ENCODE results near the gene PCGF3. TPM values are rescaled to one million over a fixed set of nuclear protein-coding genes. Genes with fewer than 3 reads are reported as not detected.

Gene PCGF3
- total RNA-seq, 1 experiment from 2014 or later: 66.3 TPM

- no peak overlapping the region for H2AFZ ChIP-seq (ENCODE audit: low read depth, low read length, poor library complexity, severe bottlenecking)
- H3K9ac ChIP-seq (ENCODE audit: low read length): no peak overlapping the region
- H3K9me2 ChIP-seq (ENCODE audit: insufficient read depth): no peaks in the 10 kb centered on the region
- no peaks in the 10 kb centered on the region for H3K36me3 ChIP-seq (ENCODE audit: control insufficient read depth in 1 of 2, insufficient read depth in 2 of 2, low read length in 2 of 2)
- H3K9me3 ChIP-seq (ENCODE audit: control insufficient read depth in 1 of 2, insufficient read depth in 1 of 2, low read depth in 1 of 2, low read length in 2 of 2): no peaks in the 10 kb centered on the region
- H3K4me1 ChIP-seq (ENCODE audit: control insufficient read depth in 1 of 2, insufficient read depth in 2 of 2, low read length in 2 of 2): no peaks in the 10 kb centered on the region
- POLR2A ChIA-PET: no interaction called here
- no peaks in the 10 kb centered on the region for H4K20me1 ChIP-seq (ENCODE audit: insufficient read depth)
- H3K4me2 ChIP-seq (ENCODE audit: low read length): no peak overlapping the region
- CTCF ChIA-PET: no interaction called here
- ATAC-seq (no peak), DNase-seq (ENCODE audit: low read depth, low spot score) (no peak)
- intact Hi-C loops (cut with micrococcal nuclease): no loop called here
- no peaks in the 10 kb centered on the region for H3K27me3 ChIP-seq (ENCODE audit: insufficient read depth, low read length)
- no peak overlapping the region for H3K4me3 ChIP-seq (replicated peaks in 1 of 2; ENCODE audit: low read depth in 1 of 2, low read length in 2 of 2)
- no peaks in the 10 kb centered on the region for H3K79me2 ChIP-seq (ENCODE audit: insufficient read depth, low read length)
- RAD21 ChIA-PET (ENCODE audit: low non-redundant PET in 1 of 2, low total read pairs in 2 of 2, uncharacterized antibody in 2 of 2, unreplicated experiment in 2 of 2): no interaction called here
- TF ChIP-seq CEBPB (IDR thresholded peaks at IDR 0.05; ENCODE audit: low read depth) (no peak), POLR2A (IDR thresholded peaks at IDR 0.05; ENCODE audit: borderline replicate concordance, extremely low read depth, insufficient read depth, insufficient read length) (no peak), RAD21 (IDR thresholded peaks at IDR 0.05; ENCODE audit: low read depth) (no peak), YY1 (IDR thresholded peaks at IDR 0.05; ENCODE audit: extremely low read depth, insufficient replicate concordance, low read depth, low read length) (no peak), SIN3A (IDR thresholded peaks at IDR 0.05; ENCODE audit: low read depth) (no peak), ZNF274 (IDR thresholded peaks at IDR 0.05; ENCODE audit: low read depth, low read length) (no peak), SRF (IDR thresholded peaks at IDR 0.05; ENCODE audit: low read depth) (no peak), EGR1 (IDR thresholded peaks at IDR 0.05; ENCODE audit: low read depth) (no peak), MAX (IDR thresholded peaks at IDR 0.05) (no peak), POLR2AphosphoS5 (IDR thresholded peaks at IDR 0.05; ENCODE audit: low read depth, low read length) (no peak), CBX3 (IDR thresholded peaks at IDR 0.05; ENCODE audit: low read depth) (no peak), JUND (IDR thresholded peaks at IDR 0.05) (no peak), EZH2phosphoT487 (IDR thresholded peaks at IDR 0.05; ENCODE audit: borderline replicate concordance) (no peak), SP1 (IDR thresholded peaks at IDR 0.05; ENCODE audit: low read depth) (no peak), ZFX (IDR thresholded peaks at IDR 0.05) (no peak), FOSL1 (IDR thresholded peaks at IDR 0.05; ENCODE audit: low read depth) (no peak)
- TF ChIP-seq, protein P1, sequence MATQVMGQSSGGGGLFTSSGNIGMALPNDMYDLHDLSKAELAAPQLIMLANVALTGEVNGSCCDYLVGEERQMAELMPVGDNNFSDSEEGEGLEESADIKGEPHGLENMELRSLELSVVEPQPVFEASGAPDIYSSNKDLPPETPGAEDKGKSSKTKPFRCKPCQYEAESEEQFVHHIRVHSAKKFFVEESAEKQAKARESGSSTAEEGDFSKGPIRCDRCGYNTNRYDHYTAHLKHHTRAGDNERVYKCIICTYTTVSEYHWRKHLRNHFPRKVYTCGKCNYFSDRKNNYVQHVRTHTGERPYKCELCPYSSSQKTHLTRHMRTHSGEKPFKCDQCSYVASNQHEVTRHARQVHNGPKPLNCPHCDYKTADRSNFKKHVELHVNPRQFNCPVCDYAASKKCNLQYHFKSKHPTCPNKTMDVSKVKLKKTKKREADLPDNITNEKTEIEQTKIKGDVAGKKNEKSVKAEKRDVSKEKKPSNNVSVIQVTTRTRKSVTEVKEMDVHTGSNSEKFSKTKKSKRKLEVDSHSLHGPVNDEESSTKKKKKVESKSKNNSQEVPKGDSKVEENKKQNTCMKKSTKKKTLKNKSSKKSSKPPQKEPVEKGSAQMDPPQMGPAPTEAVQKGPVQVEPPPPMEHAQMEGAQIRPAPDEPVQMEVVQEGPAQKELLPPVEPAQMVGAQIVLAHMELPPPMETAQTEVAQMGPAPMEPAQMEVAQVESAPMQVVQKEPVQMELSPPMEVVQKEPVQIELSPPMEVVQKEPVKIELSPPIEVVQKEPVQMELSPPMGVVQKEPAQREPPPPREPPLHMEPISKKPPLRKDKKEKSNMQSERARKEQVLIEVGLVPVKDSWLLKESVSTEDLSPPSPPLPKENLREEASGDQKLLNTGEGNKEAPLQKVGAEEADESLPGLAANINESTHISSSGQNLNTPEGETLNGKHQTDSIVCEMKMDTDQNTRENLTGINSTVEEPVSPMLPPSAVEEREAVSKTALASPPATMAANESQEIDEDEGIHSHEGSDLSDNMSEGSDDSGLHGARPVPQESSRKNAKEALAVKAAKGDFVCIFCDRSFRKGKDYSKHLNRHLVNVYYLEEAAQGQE (IDR thresholded peaks at IDR 0.05; ENCODE audit: low read depth): no peak
- TF ChIP-seq, protein P2, sequence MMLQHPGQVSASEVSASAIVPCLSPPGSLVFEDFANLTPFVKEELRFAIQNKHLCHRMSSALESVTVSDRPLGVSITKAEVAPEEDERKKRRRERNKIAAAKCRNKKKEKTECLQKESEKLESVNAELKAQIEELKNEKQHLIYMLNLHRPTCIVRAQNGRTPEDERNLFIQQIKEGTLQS (IDR thresholded peaks at IDR 0.05): no peak
- BruUV-seq (replicated peaks): no TSS peak
- no peak overlapping the region for H3K27ac ChIP-seq (ENCODE audit: low read depth, low read length)
These were observed 86.4 kb downstream of the PCGF3 start for GRCh38 chr4:791898-792625.
